K562 (cell line): Measurements from ENCODE around the gene ABR.

ENCODE experiments used
- CTCF ChIP-seq, 3 experiments: IDR thresholded peaks in 2 of 3; conservative IDR thresholded peaks in 1 of 3; 2 replicates each; pipeline ENCODE4 v1.5.1; 2011 to 2012; ENCODE audit warnings: low read length in 3 of 3, mild to moderate bottlenecking in 3 of 3, control low read depth in 2 of 3, improper control_type of control experiment in 1 of 3, inconsistent platforms in 1 of 3, low read depth in 1 of 3, mixed read lengths in 1 of 3, moderate library complexity in 1 of 3; ENCODE audit not compliant: insufficient read depth in 2 of 3
- FIP1L1 ChIP-seq: fragments of 200-400 bp; formaldehyde crosslinking; IDR thresholded peaks from 2 replicates; pipeline ENCODE4 v1.6.1; 2018; ENCODE audit warnings: mild to moderate bottlenecking, low read depth, low read length; ENCODE audit not compliant: poor library complexity, severe bottlenecking
- KAT8 ChIP-seq: fragments of 450-650 bp; IDR thresholded peaks from 2 replicates; pipeline ENCODE4 v1.6.1; 2016; ENCODE audit warnings: low read depth, mild to moderate bottlenecking
- MAX ChIP-seq: sonication (generic); formaldehyde crosslinking; IDR thresholded peaks from 2 replicates; pipeline ENCODE4 v1.9.0; 2022; ENCODE audit warnings: mild to moderate bottlenecking, missing genetic modification reagents
- SNRNP70 ChIP-seq: fragments of 200-400 bp; formaldehyde crosslinking; optimal IDR thresholded peaks from 2 replicates; pipeline ENCODE3; 2017; ENCODE audit warnings: low read depth, low read length
- YY1 ChIP-seq, 3 experiments: IDR thresholded peaks; 2 replicates each; pipeline ENCODE4 v1.6.1; 2011; ENCODE audit warnings: low read length in 2 of 3, mild to moderate bottlenecking in 2 of 3, moderate library complexity in 2 of 3, borderline replicate concordance in 1 of 3, control low read depth in 1 of 3, low read depth in 1 of 3; ENCODE audit not compliant: insufficient read depth in 3 of 3, insufficient replicate concordance in 2 of 3, control insufficient read depth in 1 of 3, insufficient read length in 1 of 3; ENCODE audit errors: extremely low read depth in 1 of 3
- ZBTB11 ChIP-seq, 3 experiments: fragments of 200-800 bp in 1 of 3; fragments of 250-450 bp in 1 of 3; fragments of 450-650 bp in 1 of 3; sonication (Bioruptor Pico) in 1 of 3; sonication (Bioruptor generic) in 1 of 3; formaldehyde crosslinking in 1 of 3; IDR thresholded peaks; 2 replicates each; pipeline versions ENCODE4 v1.6.1 to v1.8.0; 2016 to 2022; ENCODE audit warnings: mild to moderate bottlenecking in 2 of 3, missing genetic modification characterization in 2 of 3, missing compliant biosample characterization in 1 of 3, moderate library complexity in 1 of 3
- TF ChIP-seq, protein P1 (sequence below): sonication (generic); formaldehyde crosslinking; IDR thresholded peaks from 2 replicates; pipeline ENCODE4 v1.8.0; 2022; ENCODE audit warnings: mild to moderate bottlenecking, missing genetic modification reagents

DNA sequence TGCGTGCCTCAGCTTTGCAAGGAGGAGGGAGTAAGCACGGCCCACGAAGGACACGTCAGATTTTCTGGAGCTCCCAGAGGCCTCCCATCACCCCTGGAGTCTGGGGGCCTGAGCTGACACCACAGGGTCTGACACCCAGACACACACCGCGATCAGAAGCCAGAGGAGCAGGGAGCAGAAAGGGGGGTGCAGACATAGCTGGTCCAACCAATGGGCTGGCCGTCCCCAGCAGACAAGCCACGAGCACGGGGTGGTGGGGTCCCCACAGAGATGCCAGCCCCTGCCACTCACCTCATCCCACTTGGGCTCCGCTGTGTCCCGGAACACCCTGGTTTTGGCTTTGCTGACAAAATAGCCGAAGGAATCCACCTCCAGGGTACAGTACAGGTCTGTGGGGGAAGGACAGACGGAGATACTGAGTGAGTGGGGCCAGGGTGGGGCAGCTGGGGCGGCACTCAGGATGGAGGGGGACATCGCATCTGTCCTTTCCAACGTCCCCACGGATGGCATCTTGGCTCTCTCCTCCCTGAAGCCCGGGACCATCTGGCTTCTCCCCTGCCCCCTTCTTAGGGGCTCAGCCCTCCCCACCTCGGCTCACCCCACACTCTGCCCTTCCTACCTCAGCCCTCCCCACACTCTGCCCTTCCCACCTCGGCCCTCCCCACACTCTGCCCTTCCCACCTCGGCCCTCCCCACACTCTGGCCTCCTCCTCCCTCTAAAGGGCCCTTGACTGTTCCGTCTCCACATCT lies 129.4 kb downstream of the ABR start:
- TF ChIP-seq YY1 (IDR thresholded peaks at IDR 0.05; ENCODE audit: borderline replicate concordance in 1 of 3, control insufficient read depth in 1 of 3, extremely low read depth in 1 of 3, insufficient read depth in 3 of 3, insufficient read length in 1 of 3, insufficient replicate concordance in 2 of 3, low read depth in 1 of 3, low read length in 2 of 3) (no peak), SNRNP70 (no peak), FIP1L1 (no peak), CTCF (IDR thresholded peaks at IDR 0.05 in 2 of 3, conservative IDR thresholded peaks at IDR 0.05 in 1 of 3; ENCODE audit: insufficient read depth in 2 of 3, low read depth in 1 of 3, low read length in 3 of 3) (no peak), KAT8 (no peak), MAX (no peak), ZBTB11 (CRISPR knock-in tag; IDR thresholded peaks at IDR 0.05) (no peak)
- TF ChIP-seq, protein P1, sequence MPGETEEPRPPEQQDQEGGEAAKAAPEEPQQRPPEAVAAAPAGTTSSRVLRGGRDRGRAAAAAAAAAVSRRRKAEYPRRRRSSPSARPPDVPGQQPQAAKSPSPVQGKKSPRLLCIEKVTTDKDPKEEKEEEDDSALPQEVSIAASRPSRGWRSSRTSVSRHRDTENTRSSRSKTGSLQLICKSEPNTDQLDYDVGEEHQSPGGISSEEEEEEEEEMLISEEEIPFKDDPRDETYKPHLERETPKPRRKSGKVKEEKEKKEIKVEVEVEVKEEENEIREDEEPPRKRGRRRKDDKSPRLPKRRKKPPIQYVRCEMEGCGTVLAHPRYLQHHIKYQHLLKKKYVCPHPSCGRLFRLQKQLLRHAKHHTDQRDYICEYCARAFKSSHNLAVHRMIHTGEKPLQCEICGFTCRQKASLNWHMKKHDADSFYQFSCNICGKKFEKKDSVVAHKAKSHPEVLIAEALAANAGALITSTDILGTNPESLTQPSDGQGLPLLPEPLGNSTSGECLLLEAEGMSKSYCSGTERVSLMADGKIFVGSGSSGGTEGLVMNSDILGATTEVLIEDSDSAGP, result no peak
